ENCODE results near the gene ST3GAL4.

Gene ST3GAL4

GRCh38 chr11:126339863-126340434, 15.5 kb upstream of the ST3GAL4 start:
- DNase-seq (ENCODE audit: low read depth) = no peak
- H3K4me3 ChIP-seq (ENCODE audit: control insufficient read depth, low read depth, low read length) = no peak overlapping the region
- TF ChIP-seq CTCF (IDR thresholded peaks at IDR 0.05; ENCODE audit: control insufficient read depth, insufficient read depth, low read depth, low read length, missing control alignments) = no peak

GRCh38 chr11:126340960-126341606, 14.4 kb upstream of the ST3GAL4 start:
- no peak for TF ChIP-seq CTCF (IDR thresholded peaks at IDR 0.05; ENCODE audit: control insufficient read depth, insufficient read depth, low read depth, low read length, missing control alignments)
- DNase-seq (ENCODE audit: low read depth) = no peak
- H3K4me3 ChIP-seq (ENCODE audit: control insufficient read depth, low read depth, low read length) = no peak overlapping the region

- TF ChIP-seq CTCF (IDR thresholded peaks at IDR 0.05; ENCODE audit: control insufficient read depth, insufficient read depth, low read depth, low read length, missing control alignments) = no peak
- no peak for DNase-seq (ENCODE audit: low read depth)
Measured at GRCh38 chr11:126341760-126342161, 13.7 kb upstream of the ST3GAL4 start.

GRCh38 chr11:126343051-126343450, 12.4 kb upstream of the ST3GAL4 start:
- DNase-seq (ENCODE audit: low read depth) = no peak
- no peak for TF ChIP-seq CTCF (IDR thresholded peaks at IDR 0.05; ENCODE audit: control insufficient read depth, insufficient read depth, low read depth, low read length, missing control alignments)
- H3K4me3 ChIP-seq (ENCODE audit: control insufficient read depth, low read depth, low read length) = no peak overlapping the region

More at GRCh38 chr11:126341760-126342161, 13.7 kb upstream of the ST3GAL4 start:
- no peak overlapping the region for H3K4me3 ChIP-seq (ENCODE audit: control insufficient read depth, low read depth, low read length)

GRCh38 chr11:126344141-126345080, 11.1 kb upstream of the ST3GAL4 start:
- no peak for TF ChIP-seq CTCF (IDR thresholded peaks at IDR 0.05; ENCODE audit: control insufficient read depth, insufficient read depth, low read depth, low read length, missing control alignments)
- no peak overlapping the region for H3K4me3 ChIP-seq (ENCODE audit: control insufficient read depth, low read depth, low read length)
- no peak for DNase-seq (ENCODE audit: low read depth)

GRCh38 chr11:126345283-126345682, 10.2 kb upstream of the ST3GAL4 start:
- no peak for DNase-seq (ENCODE audit: low read depth)
- no peak overlapping the region for H3K4me3 ChIP-seq (ENCODE audit: control insufficient read depth, low read depth, low read length)
- no peak for TF ChIP-seq CTCF (IDR thresholded peaks at IDR 0.05; ENCODE audit: control insufficient read depth, insufficient read depth, low read depth, low read length, missing control alignments)
